WTC11 (cell line): ENCODE measurements around the gene GH1. TPM values are rescaled to one million over a fixed set of nuclear protein-coding genes. Genes with fewer than 3 reads are reported as not detected.

ENCODE experiments used
- ATAC-seq: fragments of 200-7000 bp; cut with Tn5 transposase; 2 replicates; pipeline ENCODE4 v1.10.0; 2021; ENCODE audit warnings: mild to moderate bottlenecking, moderate library complexity
- CTCF ChIA-PET: fragments of 300-600 bp; sonication (Branson Sonifier 250); formaldehyde crosslinking; loops from one replicate; lab custom pipeline; 2021; ENCODE audit warnings: antibody characterized with exemption; lab: Charles Lee
- POLR2A ChIA-PET: fragments of 350-600 bp; sonication (Branson Sonifier 250); formaldehyde crosslinking; loops from one replicate; lab custom pipeline; 2021; ENCODE audit warnings: antibody characterized with exemption; lab: Charles Lee
- DNase-seq: peaks from one replicate; pipeline ENCODE4 v3.0.0; 2021; ENCODE audit warnings: low spot score
- H3K27ac Mint-ChIP-seq: 2 replicates; pipeline ENCODE4 v1.8.0; 2021; ENCODE audit warnings: mixed read lengths
- H3K27me3 Mint-ChIP-seq: 2 replicates; pipeline ENCODE4 v1.8.0; 2021; ENCODE audit warnings: low read depth, mild to moderate bottlenecking, moderate library complexity, mixed read lengths
- H3K36me3 Mint-ChIP-seq: 2 replicates; pipeline ENCODE4 v1.8.0; 2021; ENCODE audit warnings: mixed read lengths
- H3K4me1 Mint-ChIP-seq: 2 replicates; pipeline ENCODE4 v1.8.0; 2022; ENCODE audit warnings: mixed read lengths
- H3K4me3 Mint-ChIP-seq: 2 replicates; pipeline ENCODE4 v1.8.0; 2021; ENCODE audit warnings: mild to moderate bottlenecking, moderate library complexity, mixed read lengths
- H3K9me3 Mint-ChIP-seq: 2 replicates; pipeline ENCODE4 v1.8.0; 2021; ENCODE audit warnings: mixed read lengths
- CREM ChIP-seq: sonication (generic); formaldehyde crosslinking; IDR thresholded peaks from 2 replicates; pipeline ENCODE4 v1.8.1; 2022; ENCODE audit warnings: mild to moderate bottlenecking, missing genetic modification reagents, moderate library complexity
- E2F4 ChIP-seq: sonication (generic); formaldehyde crosslinking; IDR thresholded peaks from 2 replicates; pipeline ENCODE4 v1.8.1; 2022; ENCODE audit warnings: low read depth, mild to moderate bottlenecking, moderate library complexity, missing genetic modification reagents, borderline replicate concordance
- KAT7 ChIP-seq: sonication (generic); formaldehyde crosslinking; IDR thresholded peaks from 2 replicates; pipeline ENCODE4 v1.8.1; 2023; ENCODE audit warnings: missing genetic modification reagents, mild to moderate bottlenecking, borderline replicate concordance
- PRDM15 ChIP-seq: sonication (generic); formaldehyde crosslinking; IDR thresholded peaks from 2 replicates; pipeline ENCODE4 v1.8.0; 2022; ENCODE audit warnings: missing genetic modification reagents
- PREB ChIP-seq: sonication (generic); formaldehyde crosslinking; IDR thresholded peaks from 2 replicates; pipeline ENCODE4 v1.8.1; 2022; ENCODE audit warnings: mild to moderate bottlenecking, missing genetic modification reagents, moderate library complexity, borderline replicate concordance
- SMAD4 ChIP-seq: sonication (generic); formaldehyde crosslinking; IDR thresholded peaks from 2 replicates; pipeline ENCODE4 v1.8.0; 2022; ENCODE audit warnings: mild to moderate bottlenecking, missing genetic modification reagents
- ZBTB21 ChIP-seq: sonication (generic); formaldehyde crosslinking; IDR thresholded peaks from 2 replicates; pipeline ENCODE4 v1.8.1; 2023; ENCODE audit warnings: mild to moderate bottlenecking, missing genetic modification reagents, borderline replicate concordance
- ZMAT4 ChIP-seq: fragments of 250-450 bp; sonication (Bioruptor Pico); IDR thresholded peaks from 2 replicates; pipeline ENCODE4 v1.9.0; 2021; ENCODE audit warnings: mild to moderate bottlenecking
- ZNF219 ChIP-seq: sonication (generic); formaldehyde crosslinking; IDR thresholded peaks from 2 replicates; pipeline ENCODE4 v1.8.0; 2023; ENCODE audit warnings: missing genetic modification reagents, mild to moderate bottlenecking, borderline replicate concordance
- total RNA-seq: library from RNA; stranded (reverse); gene quantifications from 3 replicates; pipeline ENCODE4 v1.2.3, GENCODE V29; 2021
- TF ChIP-seq, protein P1 (sequence below): fragments of 200-600 bp; IDR thresholded peaks from 2 replicates; pipeline ENCODE4 v1.8.0; 2022; ENCODE audit warnings: antibody characterized with exemption

The GH1 gene
- total RNA-seq, 1 experiment from 2014 or later: not detected

- Mint-ChIP-seq H3K36me3 (no peaks in the 10 kb centered on the region), H3K4me3 (no peak overlapping the region), H3K27me3 (peaks cover 3% of the 10 kb centered on the region; the same call in 1 of the 2 replicates), H3K4me1 (peaks cover 21% of the 10 kb centered on the region), H3K9me3 (no peaks in the 10 kb centered on the region), H3K27ac (no peak overlapping the region)
- TF ChIP-seq ZNF219 (CRISPR knock-in tag): no peak
- no peak for TF ChIP-seq KAT7
- no peak for TF ChIP-seq E2F4 (CRISPR knock-in tag)
- DNase-seq (no peak), ATAC-seq (no peak)
- ChIA-PET POLR2A (no interaction called here), CTCF (interaction anchor here (1.1 kb wide), 1 partner anchor 32 kb away, joined by 3 read pairs; no protein-coding TSS in a partner anchor)
Measured at GRCh38 chr17:63914471-63914870, 4.2 kb downstream of the GH1 start.

GRCh38 chr17:63911657-63912100 is 7.0 kb downstream of the GH1 start:
- Mint-ChIP-seq H3K27me3 (peaks cover 5% of the 10 kb centered on the region; the same call in 1 of the 2 replicates), H3K4me1 (peaks cover 18% of the 10 kb centered on the region), H3K36me3 (no peaks in the 10 kb centered on the region), H3K9me3 (no peaks in the 10 kb centered on the region), H3K4me3 (no peak overlapping the region), H3K27ac (no peak overlapping the region)
- peak; percentile 77 for DNase-seq
- peak; percentile 71 for ATAC-seq
- TF ChIP-seq PREB (CRISPR knock-in tag): no peak
- TF ChIP-seq, protein P1, sequence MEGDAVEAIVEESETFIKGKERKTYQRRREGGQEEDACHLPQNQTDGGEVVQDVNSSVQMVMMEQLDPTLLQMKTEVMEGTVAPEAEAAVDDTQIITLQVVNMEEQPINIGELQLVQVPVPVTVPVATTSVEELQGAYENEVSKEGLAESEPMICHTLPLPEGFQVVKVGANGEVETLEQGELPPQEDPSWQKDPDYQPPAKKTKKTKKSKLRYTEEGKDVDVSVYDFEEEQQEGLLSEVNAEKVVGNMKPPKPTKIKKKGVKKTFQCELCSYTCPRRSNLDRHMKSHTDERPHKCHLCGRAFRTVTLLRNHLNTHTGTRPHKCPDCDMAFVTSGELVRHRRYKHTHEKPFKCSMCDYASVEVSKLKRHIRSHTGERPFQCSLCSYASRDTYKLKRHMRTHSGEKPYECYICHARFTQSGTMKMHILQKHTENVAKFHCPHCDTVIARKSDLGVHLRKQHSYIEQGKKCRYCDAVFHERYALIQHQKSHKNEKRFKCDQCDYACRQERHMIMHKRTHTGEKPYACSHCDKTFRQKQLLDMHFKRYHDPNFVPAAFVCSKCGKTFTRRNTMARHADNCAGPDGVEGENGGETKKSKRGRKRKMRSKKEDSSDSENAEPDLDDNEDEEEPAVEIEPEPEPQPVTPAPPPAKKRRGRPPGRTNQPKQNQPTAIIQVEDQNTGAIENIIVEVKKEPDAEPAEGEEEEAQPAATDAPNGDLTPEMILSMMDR: peak; percentile 96
- ChIA-PET CTCF (interaction anchor here (0.6 to 4.3 kb wide), 40 partner anchors 8 to 370 kb away, joined by 3 to 43 read pairs (median 5); partner anchors contain the start of genes CSH2, ERN1, GH1 and GH2), POLR2A (no interaction called here)

- peaks cover 5% of the 10 kb centered on the region; the same call in 1 of the 2 replicates for H3K27me3 Mint-ChIP-seq
- TF ChIP-seq ZMAT4 (CRISPR knock-in tag) (no peak), ZBTB21 (no peak), SMAD4 (CRISPR knock-in tag) (no peak), CREM (no peak), PRDM15 (0 out of 2 replicates have a peak, but pooled peaks have one; percentile 1)
- TF ChIP-seq, protein P1: no peak
- no peak within 1 kb of the TSS for H3K4me3 Mint-ChIP-seq
- no peaks in the 10 kb centered on the region for H3K36me3 Mint-ChIP-seq
- no peak for ATAC-seq
- H3K27ac Mint-ChIP-seq: no peak within 1 kb of the TSS
- H3K9me3 Mint-ChIP-seq: no peaks in the 10 kb centered on the region
- ChIA-PET POLR2A (interaction anchor here (0.6 kb wide), 1 partner anchor 36 kb away, joined by 3 read pairs; no protein-coding TSS in a partner anchor), CTCF (interaction anchor here (0.7 to 4.3 kb wide), 37 partner anchors 8 to 371 kb away, joined by 3 to 43 read pairs (median 6); partner anchors contain the start of genes CSH2, ERN1, GH1 and GH2)
- no peak for DNase-seq
- peaks cover 21% of the 10 kb centered on the region for H3K4me1 Mint-ChIP-seq
Measured at GRCh38 chr17:63911041-63911635, 7.5 kb downstream of the GH1 start, which contains the start of gene CSHL1. TSS of gene CSHL1 (minus strand) at chr17:63911258. CDS start at chr17:63911196, 62 bp downstream.
